K562 treated with DMSO at 1 percent for 4 hours (cell line): ENCODE measurements around the gene RNF215. TPM values are rescaled to one million over a fixed set of nuclear protein-coding genes. Genes with fewer than 3 reads are reported as not detected.

Experiments
- total RNA-seq: library from RNA; unstranded; fragments of 300-600 nt; gene quantifications from 2 replicates; pipeline ENCODE4 v1.2.3, GENCODE V29; 2022; ENCODE audit not compliant: insufficient read depth

Gene RNF215
- 2.5 and 5.4 TPM in 2 replicates for total RNA-seq

DNA sequence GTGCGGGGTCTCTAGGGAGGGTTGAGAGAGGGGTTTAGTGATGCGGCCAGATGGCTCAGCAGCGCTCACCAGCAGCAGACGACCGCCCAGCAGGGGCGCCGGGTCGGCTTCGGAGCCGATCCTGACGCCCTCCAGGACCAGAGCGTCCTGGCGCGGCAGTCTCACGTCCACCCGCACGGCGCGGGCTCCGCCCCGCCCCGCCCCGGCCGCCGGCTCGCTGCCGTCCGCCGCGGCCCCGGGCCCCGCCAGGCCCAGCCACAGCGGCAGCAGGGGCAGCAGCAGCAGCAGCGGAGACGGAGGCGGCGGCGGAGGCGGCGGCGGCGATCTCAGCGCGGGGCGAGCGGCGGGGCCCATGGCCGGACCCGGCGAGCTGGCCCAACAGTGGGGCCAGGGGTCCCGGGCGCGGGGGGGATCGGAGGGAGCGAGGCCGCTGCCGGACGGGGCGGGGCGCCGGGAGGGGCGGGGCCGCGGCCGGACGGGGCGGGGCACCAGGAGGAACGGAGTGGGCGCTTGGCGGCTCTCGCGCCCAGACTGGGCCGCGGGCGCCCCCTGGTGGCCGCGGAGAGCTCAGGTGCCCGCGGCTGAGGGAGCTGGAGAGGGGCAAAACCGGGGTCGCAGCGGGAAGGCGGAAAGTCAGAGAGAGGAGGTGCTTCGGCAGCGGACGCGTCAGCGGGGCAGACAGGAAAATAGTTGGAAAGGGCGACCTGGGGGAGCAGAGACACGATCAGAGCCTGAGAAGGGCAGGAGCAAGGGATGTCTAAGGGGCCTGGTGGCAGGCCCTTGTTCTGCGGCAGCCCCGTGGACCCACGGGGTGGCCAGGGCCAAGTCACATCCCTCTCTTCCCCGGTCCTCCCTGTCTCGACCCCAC is at the start of gene RNF215:
TSS of gene RNF215 (minus strand) at position 452 of the 868 bp plus-strand sequence. CDS start at position 354, 98 bp downstream.

DNA sequence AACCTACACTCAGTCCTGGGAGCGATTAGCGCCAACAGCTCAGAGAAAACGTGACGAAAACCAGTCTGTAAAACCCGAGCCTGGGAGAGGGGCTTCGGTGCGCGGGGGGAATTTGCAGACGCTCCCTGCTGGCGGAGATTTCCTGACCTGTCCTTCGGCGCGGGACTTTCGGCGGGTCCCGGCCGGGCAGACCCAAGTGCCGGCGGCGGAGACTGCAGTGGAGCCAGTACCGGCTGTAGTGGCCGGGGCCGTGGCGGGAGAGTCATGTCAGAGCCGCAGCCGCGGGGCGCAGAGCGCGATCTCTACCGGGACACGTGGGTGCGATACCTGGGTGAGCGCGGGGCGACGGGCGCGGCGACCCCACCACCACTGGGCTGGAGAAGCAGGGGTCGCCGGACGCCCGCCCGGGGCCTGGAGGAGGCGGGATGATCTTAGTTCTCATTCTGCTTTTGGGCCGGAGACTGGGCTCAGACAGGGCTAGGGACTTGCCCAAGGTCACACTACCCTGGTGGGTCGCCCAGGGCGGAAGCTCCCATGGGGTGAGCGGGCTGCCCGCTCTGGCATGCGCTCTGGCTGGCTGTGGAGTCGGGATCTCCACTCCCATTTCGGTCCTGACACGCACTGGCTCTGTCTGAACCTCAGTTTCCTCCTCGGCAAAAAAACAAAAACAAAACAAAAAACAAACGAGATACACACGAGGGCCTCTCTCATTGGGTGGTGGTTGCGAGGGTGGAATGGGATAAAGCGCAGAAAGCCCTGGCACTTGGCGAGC is 38.6 kb upstream of the RNF215 start, which contains the start of gene MTFP1:
TSS of gene MTFP1 (plus strand) at position 153 of the 772 bp plus-strand sequence. CDS start at position 265, 112 bp downstream.

DNA sequence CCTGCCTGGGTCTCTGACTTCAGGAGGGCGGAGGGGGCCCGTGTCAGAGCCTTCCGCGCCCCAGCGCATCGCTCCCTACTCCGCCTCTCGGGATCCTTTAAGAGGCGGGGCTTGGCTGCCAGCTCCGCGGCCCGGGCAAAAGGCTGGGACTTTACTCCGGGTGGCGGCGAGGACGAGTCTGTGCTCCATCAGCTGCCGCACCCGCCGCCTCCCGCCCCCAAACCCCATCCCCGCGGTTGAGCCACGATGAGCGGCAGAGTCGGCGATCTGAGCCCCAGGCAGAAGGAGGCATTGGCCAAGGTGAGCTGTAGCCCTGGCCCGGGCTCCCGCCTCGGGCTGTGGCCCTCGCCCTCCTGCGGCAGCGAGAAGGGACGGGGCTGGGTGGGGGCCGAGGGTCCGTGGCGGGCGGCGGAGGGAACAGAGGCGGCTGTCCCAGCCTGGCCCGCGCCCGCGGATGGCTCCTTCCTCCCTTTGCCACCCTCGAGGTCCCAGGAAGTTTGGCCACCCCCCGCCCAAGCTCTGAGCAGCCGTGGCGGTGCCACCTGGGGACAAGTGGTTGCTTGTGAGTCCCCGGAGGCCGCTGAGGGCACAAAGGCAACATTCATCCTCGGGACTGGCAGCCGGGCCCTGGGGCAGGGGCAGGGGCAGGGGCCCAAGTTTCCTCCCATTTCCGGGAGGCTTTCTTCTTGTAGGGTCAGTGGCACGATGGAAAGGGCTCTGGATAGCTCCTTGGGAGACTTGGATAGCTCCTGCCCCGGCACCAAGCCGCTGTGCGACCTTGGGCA is 9.9 kb upstream of the RNF215 start, which contains the start of gene SEC14L2:
TSS of gene SEC14L2 (plus strand) at position 148 of the 785 bp plus-strand sequence. CDS start at position 247, 99 bp downstream.

DNA sequence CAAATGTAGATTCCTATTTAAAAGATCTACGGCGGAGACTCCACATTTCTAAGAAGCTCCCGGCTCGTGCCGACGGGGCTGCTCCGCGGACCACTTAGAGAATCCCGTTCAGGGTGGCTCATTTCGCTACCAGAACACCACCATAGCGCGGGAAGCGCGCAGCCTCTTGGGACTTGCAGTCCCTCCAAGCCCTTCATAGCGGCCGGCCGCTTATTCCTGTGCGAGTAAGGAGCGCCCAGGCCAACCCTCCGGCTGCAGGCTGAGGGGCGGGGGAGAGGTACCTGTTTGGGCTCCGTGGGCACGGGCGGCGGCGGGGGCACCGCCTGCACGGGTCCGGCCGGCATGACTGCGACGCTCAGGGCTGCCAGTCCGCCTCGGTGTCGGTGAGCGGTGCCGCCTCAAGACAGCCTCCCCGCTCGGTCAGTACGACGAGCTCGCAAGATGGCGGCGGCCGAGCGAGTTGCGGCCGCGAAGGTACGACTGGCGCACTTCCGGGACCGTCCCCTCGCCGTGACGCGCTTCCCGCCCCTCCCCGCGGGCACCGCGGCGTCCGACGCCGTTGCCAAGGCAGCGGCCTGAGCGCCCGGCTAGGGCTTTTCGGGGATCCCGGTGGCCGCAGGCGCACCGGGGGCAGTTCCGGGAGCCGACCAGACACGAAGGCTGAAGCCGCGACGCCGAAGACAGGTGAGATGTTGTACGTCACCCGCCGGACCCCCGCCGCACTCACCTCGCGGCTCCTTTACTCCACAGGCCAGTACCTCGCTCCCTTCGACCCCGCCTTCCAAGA is 30.6 kb downstream of the RNF215 start, which contains the start of the genes CCDC157 and SF3A1:
TSS of gene CCDC157 (plus strand) at position 559 of the 787 bp plus-strand sequence. CDS start 8,994 bp downstream, outside the sequence.
TSS of gene SF3A1 (minus strand) at position 446 of the 787 bp plus-strand sequence. CDS start at position 344, 102 bp downstream.

Other genes with a start within 250 kb of the RNF215 start
- not detected in 2 replicates for gene LIF, start 140.7 kb downstream of the RNF215 start, total RNA-seq
- not detected in 2 replicates for gene OSM, start 120.6 kb downstream of the RNF215 start, total RNA-seq
- gene CASTOR1, start 97.9 kb downstream of the RNF215 start, total RNA-seq = 1.7 TPM in 1 of 2 replicates, not detected in the other
- gene TBC1D10A, start 60.5 kb downstream of the RNF215 start, total RNA-seq = 13.3 and 13.4 TPM in 2 replicates
- gene SF3A1, start 30.5 kb downstream of the RNF215 start, total RNA-seq = 48.0 and 54.1 TPM in 2 replicates
- 3.6 and 4.1 TPM in 2 replicates for gene CCDC157, start 30.4 kb downstream of the RNF215 start, total RNA-seq
- gene SEC14L2, start 9.6 kb upstream of the RNF215 start, total RNA-seq = 0.21 TPM in 1 of 2 replicates, not detected in the other
- gene MTFP1, start 38.4 kb upstream of the RNF215 start, total RNA-seq = 30.3 and 32.4 TPM in 2 replicates
- gene SEC14L3, start 84.6 kb upstream of the RNF215 start, total RNA-seq = not detected in 2 replicates
- gene SEC14L4, start 118.3 kb upstream of the RNF215 start, total RNA-seq = not detected in 2 replicates
- gene SEC14L6, start 159.3 kb upstream of the RNF215 start, total RNA-seq = 0.22 and 0.35 TPM in 2 replicates
- 4.2 and 6.0 TPM in 2 replicates for gene GAL3ST1, start 187.3 kb upstream of the RNF215 start, total RNA-seq
- gene PES1, start 204.5 kb upstream of the RNF215 start, total RNA-seq = 37.5 and 40.5 TPM in 2 replicates
- gene TCN2, start 219.8 kb upstream of the RNF215 start, total RNA-seq = 4.8 and 4.9 TPM in 2 replicates
- gene SLC35E4, start 248.4 kb upstream of the RNF215 start, total RNA-seq = 2.2 and 3.1 TPM in 2 replicates